ENCODE measurements around the gene EFHB. TPM values are rescaled to one million over a fixed set of nuclear protein-coding genes. Genes with fewer than 3 reads are reported as not detected.

The EFHB gene
- total RNA-seq, 1 donor from 2014 or later, result 1.2 TPM

- H3K36me3 Mint-ChIP-seq (ENCODE audit: insufficient read depth), result peaks cover 7% of the 10 kb centered on the region
- peak overlapping the region; percentile 99 for H3K27ac Mint-ChIP-seq
These were observed 11.5 kb upstream of the EFHB start for GRCh38 chr3:19945534-19945933.

GRCh38 chr3:19940643-19941042 lies 6.6 kb upstream of the EFHB start:
- H3K36me3 Mint-ChIP-seq (ENCODE audit: insufficient read depth), result peaks cover 5% of the 10 kb centered on the region
- no peak for TF ChIP-seq CTCF (IDR thresholded peaks at IDR 0.05; ENCODE audit: unreplicated experiment)
- H3K4me1 Mint-ChIP-seq (ENCODE audit: low read depth), result no peaks in the 10 kb centered on the region
- no peak for DNase-seq (ENCODE audit: low spot score, unreplicated experiment)
- H3K27ac Mint-ChIP-seq, result no peak overlapping the region
- no peak overlapping the region for H3K4me3 Mint-ChIP-seq (ENCODE audit: low read depth)
- H3K27me3 Mint-ChIP-seq, result no peaks in the 10 kb centered on the region
- peaks cover 10% of the 10 kb centered on the region for H3K9me3 Mint-ChIP-seq (ENCODE audit: low read depth)

More at GRCh38 chr3:19945534-19945933, 11.5 kb upstream of the EFHB start:
- Mint-ChIP-seq H3K27me3 (no peaks in the 10 kb centered on the region), H3K4me1 (ENCODE audit: low read depth) (peaks cover 21% of the 10 kb centered on the region), H3K4me3 (ENCODE audit: low read depth) (peak overlapping the region; percentile 99), H3K9me3 (ENCODE audit: low read depth) (peaks cover 4% of the 10 kb centered on the region)
- DNase-seq (ENCODE audit: low spot score, unreplicated experiment), result no peak
- no peak for TF ChIP-seq CTCF (IDR thresholded peaks at IDR 0.05; ENCODE audit: unreplicated experiment)

- peaks cover 10% of the 10 kb centered on the region for H3K9me3 Mint-ChIP-seq (ENCODE audit: low read depth)
- no peak for DNase-seq (ENCODE audit: low spot score, unreplicated experiment)
- no peaks in the 10 kb centered on the region for H3K27me3 Mint-ChIP-seq
- no peak overlapping the region for H3K4me3 Mint-ChIP-seq (ENCODE audit: low read depth)
- H3K27ac Mint-ChIP-seq, result no peak overlapping the region
- H3K36me3 Mint-ChIP-seq (ENCODE audit: insufficient read depth), result peaks cover 2% of the 10 kb centered on the region
- peaks cover 5% of the 10 kb centered on the region for H3K4me1 Mint-ChIP-seq (ENCODE audit: low read depth)
- no peak for TF ChIP-seq CTCF (IDR thresholded peaks at IDR 0.05; ENCODE audit: unreplicated experiment)
These were observed 4.2 kb upstream of the EFHB start for GRCh38 chr3:19938295-19938627.

GRCh38 chr3:19937459-19938294 lies 3.7 kb upstream of the EFHB start:
- Mint-ChIP-seq H3K36me3 (ENCODE audit: insufficient read depth) (no peaks in the 10 kb centered on the region), H3K4me3 (ENCODE audit: low read depth) (no peak overlapping the region), H3K27me3 (no peaks in the 10 kb centered on the region), H3K27ac (peak overlapping the region; percentile 74), H3K4me1 (ENCODE audit: low read depth) (peaks cover 5% of the 10 kb centered on the region), H3K9me3 (ENCODE audit: low read depth) (peaks cover 7% of the 10 kb centered on the region)
- TF ChIP-seq CTCF (IDR thresholded peaks at IDR 0.05; ENCODE audit: unreplicated experiment), result no peak
- DNase-seq (ENCODE audit: low spot score, unreplicated experiment), result no peak

- no peak for TF ChIP-seq CTCF (IDR thresholded peaks at IDR 0.05; ENCODE audit: unreplicated experiment)
- Mint-ChIP-seq H3K27ac (no peak overlapping the region), H3K4me1 (ENCODE audit: low read depth) (peaks cover 9% of the 10 kb centered on the region), H3K9me3 (ENCODE audit: low read depth) (no peaks in the 10 kb centered on the region), H3K36me3 (ENCODE audit: insufficient read depth) (no peaks in the 10 kb centered on the region), H3K27me3 (no peaks in the 10 kb centered on the region), H3K4me3 (ENCODE audit: low read depth) (no peak overlapping the region)
- no peak for DNase-seq (ENCODE audit: low spot score, unreplicated experiment)
These were observed 1.6 kb downstream of the EFHB start for GRCh38 chr3:19932422-19932821.

All from progenitor cell of endocrine pancreas (in vitro differentiated cells).